ENCODE results near the gene ATG101. TPM values are rescaled to one million over a fixed set of nuclear protein-coding genes. Genes with fewer than 3 reads are reported as not detected.

ATG101 gene
- total and polyA plus RNA-seq, 2 of the 8 experiments (the other 6 are each of a cell fraction or from before 2014, with no cell fraction given), result 49.8 to 55.9 TPM

- TF ChIP-seq RBBP5 (IDR thresholded peaks at IDR 0.05; ENCODE audit: borderline replicate concordance, low read depth, low read length) (no peak), MAFK (IDR thresholded peaks at IDR 0.05; ENCODE audit: low read depth, low read length) (no peak), SP4 (IDR thresholded peaks at IDR 0.05; ENCODE audit: low read length) (no peak), TCF12 (IDR thresholded peaks at IDR 0.05; ENCODE audit: low read depth, low read length) (no peak), BCL11A (IDR thresholded peaks at IDR 0.05; ENCODE audit: low read depth in 2 of 2, low read length in 2 of 2) (no peak), MAX (IDR thresholded peaks at IDR 0.05) (no peak), RFX5 (IDR thresholded peaks at IDR 0.05; ENCODE audit: borderline replicate concordance, low read depth, low read length) (no peak)
These were observed 10.8 kb downstream of the ATG101 start (continued) for GRCh38 chr12:52080403-52081251.

Measured in H1 (cell line).